ENCODE measurements around the gene BOD1L2. TPM values are rescaled to one million over a fixed set of nuclear protein-coding genes. Genes with fewer than 3 reads are reported as not detected.
A peak's percentile ranks its signal among the peaks of the same experiment; 100 is the strongest.

Gene BOD1L2
- not detected in 2 replicates for total RNA-seq (2022)
- Bru-seq, nascent RNA = not detected
- not detected for BruChase-seq, experiment 1, labeled RNA remaining after a 6-hour chase
- not detected for BruChase-seq, experiment 2, labeled RNA remaining after a 2-hour chase
- long read RNA-seq = 0 reads

- no peaks in the 10 kb centered on the region for H3K27me3 Mint-ChIP-seq (ENCODE audit: insufficient read depth, unreplicated experiment)
- H3K36me3 Mint-ChIP-seq (ENCODE audit: insufficient read depth, unreplicated experiment) = no peaks in the 10 kb centered on the region
- peaks cover 13% of the 10 kb centered on the region for H3K4me1 Mint-ChIP-seq (ENCODE audit: insufficient read depth, unreplicated experiment)
- H3K9me3 Mint-ChIP-seq (ENCODE audit: unreplicated experiment) = peaks cover 7% of the 10 kb centered on the region
- POLR2A ChIA-PET = no interaction called here
- no peak within 1 kb of the TSS for H3K4me3 Mint-ChIP-seq (ENCODE audit: unreplicated experiment)
- no peak within 1 kb of the TSS for H3K27ac Mint-ChIP-seq (ENCODE audit: low read depth, unreplicated experiment)
- TF ChIP-seq CTCF (IDR thresholded peaks at IDR 0.05; ENCODE audit: unreplicated experiment) = no peak
- CTCF ChIA-PET = no interaction called here
- BruUV-seq (replicated peaks) = no TSS peak
- intact Hi-C loops (cut with micrococcal nuclease) = no loop called here
- no peak for DNase-seq (ENCODE audit: unreplicated experiment)
Observed at GRCh38 chr18:57146956-57147636, at the start of gene BOD1L2. Gene BOD1L2, plus strand, starts transcription at chr18:57147087. Its CDS starts 226 bp downstream, at chr18:57147313.

GRCh38 chr18:57107140-57107832, 39.6 kb upstream of the BOD1L2 start:
- peaks cover 8% of the 10 kb centered on the region for H3K9me3 Mint-ChIP-seq (ENCODE audit: unreplicated experiment)
- H3K27me3 Mint-ChIP-seq (ENCODE audit: insufficient read depth, unreplicated experiment) = peaks cover 37% of the 10 kb centered on the region
- no peak overlapping the region for H3K27ac Mint-ChIP-seq (ENCODE audit: low read depth, unreplicated experiment)
- intact Hi-C loops (cut with micrococcal nuclease) = no loop called here
- no peak for TF ChIP-seq CTCF (IDR thresholded peaks at IDR 0.05; ENCODE audit: unreplicated experiment)
- peak; percentile 54 for DNase-seq (ENCODE audit: unreplicated experiment)
- peaks cover 12% of the 10 kb centered on the region for H3K4me1 Mint-ChIP-seq (ENCODE audit: insufficient read depth, unreplicated experiment)
- POLR2A ChIA-PET = no interaction called here
- CTCF ChIA-PET = interaction anchor here (1.3 kb wide), 1 partner anchor 11 kb away, joined by 3 read pairs; no protein-coding TSS in a partner anchor
- no peak overlapping the region for H3K4me3 Mint-ChIP-seq (ENCODE audit: unreplicated experiment)
- peaks cover 6% of the 10 kb centered on the region for H3K36me3 Mint-ChIP-seq (ENCODE audit: insufficient read depth, unreplicated experiment)
- no TSS peak for BruUV-seq (replicated peaks)

- intact Hi-C loops (cut with micrococcal nuclease) = no loop called here
- BruUV-seq (replicated peaks) = no TSS peak
- no peak for TF ChIP-seq CTCF (IDR thresholded peaks at IDR 0.05; ENCODE audit: unreplicated experiment)
- H3K4me1 Mint-ChIP-seq (ENCODE audit: insufficient read depth, unreplicated experiment) = peaks cover 12% of the 10 kb centered on the region
- peak; percentile 15 for DNase-seq (ENCODE audit: unreplicated experiment)
- H3K27ac Mint-ChIP-seq (ENCODE audit: low read depth, unreplicated experiment) = no peak overlapping the region
- no peaks in the 10 kb centered on the region for H3K9me3 Mint-ChIP-seq (ENCODE audit: unreplicated experiment)
- H3K4me3 Mint-ChIP-seq (ENCODE audit: unreplicated experiment) = no peak overlapping the region
- ChIA-PET POLR2A (interaction anchor here (0.8 kb wide), 1 partner anchor 362 kb away, joined by 3 read pairs; no protein-coding TSS in a partner anchor), CTCF (no interaction called here)
- peaks cover 25% of the 10 kb centered on the region for H3K27me3 Mint-ChIP-seq (ENCODE audit: insufficient read depth, unreplicated experiment)
- H3K36me3 Mint-ChIP-seq (ENCODE audit: insufficient read depth, unreplicated experiment) = peaks cover 6% of the 10 kb centered on the region
Observed at GRCh38 chr18:57110290-57110689, 36.6 kb upstream of the BOD1L2 start.

- ChIA-PET POLR2A (no interaction called here), CTCF (no interaction called here)
- peaks cover 22% of the 10 kb centered on the region for H3K27me3 Mint-ChIP-seq (ENCODE audit: insufficient read depth, unreplicated experiment)
- BruUV-seq (replicated peaks) = no TSS peak
- no peak for DNase-seq (ENCODE audit: unreplicated experiment)
- peaks cover 6% of the 10 kb centered on the region for H3K36me3 Mint-ChIP-seq (ENCODE audit: insufficient read depth, unreplicated experiment)
- intact Hi-C loops (cut with micrococcal nuclease) = no loop called here
- no peak overlapping the region for H3K4me3 Mint-ChIP-seq (ENCODE audit: unreplicated experiment)
- no peak for TF ChIP-seq CTCF (IDR thresholded peaks at IDR 0.05; ENCODE audit: unreplicated experiment)
- peaks cover 7% of the 10 kb centered on the region for H3K4me1 Mint-ChIP-seq (ENCODE audit: insufficient read depth, unreplicated experiment)
- no peak overlapping the region for H3K27ac Mint-ChIP-seq (ENCODE audit: low read depth, unreplicated experiment)
- no peaks in the 10 kb centered on the region for H3K9me3 Mint-ChIP-seq (ENCODE audit: unreplicated experiment)
Observed at GRCh38 chr18:57113799-57114420, 33.0 kb upstream of the BOD1L2 start.
